ENCODE data around the gene TNFAIP2.
"Not testable (repeated sequence)": the region's sequence is repeated elsewhere in the genome, so short reads cannot be mapped to it uniquely, and the experiment has no call there.

TNFAIP2 gene

GRCh38 chr14:103155416-103155815, 32.2 kb downstream of the TNFAIP2 start:
- DNase-seq (ENCODE audit: low read depth in 2 of 2): not testable (repeated sequence)

GRCh38 chr14:103155826-103156394, 32.6 kb downstream of the TNFAIP2 start:
- DNase-seq (ENCODE audit: low read depth in 2 of 2): no peak

GRCh38 chr14:103156651-103157378, 33.6 kb downstream of the TNFAIP2 start:
- no peak for DNase-seq (ENCODE audit: low read depth in 2 of 2)

GRCh38 chr14:103157969-103158368, 34.7 kb downstream of the TNFAIP2 start:
- DNase-seq (ENCODE audit: low read depth in 2 of 2): no peak

GRCh38 chr14:103158688-103159087, 35.4 kb downstream of the TNFAIP2 start:
- no peak for DNase-seq (ENCODE audit: low read depth in 2 of 2)

- DNase-seq (ENCODE audit: low read depth in 2 of 2): no peak
Observed at GRCh38 chr14:103160321-103161053, 37.2 kb downstream of the TNFAIP2 start.

GRCh38 chr14:103161054-103161397, 37.8 kb downstream of the TNFAIP2 start:
- no peak for DNase-seq (ENCODE audit: low read depth in 2 of 2)

- no peak for DNase-seq (ENCODE audit: low read depth in 2 of 2)
Observed at GRCh38 chr14:103163199-103163598, 39.9 kb downstream of the TNFAIP2 start.

GRCh38 chr14:103164006-103164405, 40.7 kb downstream of the TNFAIP2 start:
- no peak for DNase-seq (ENCODE audit: low read depth in 2 of 2)

- DNase-seq (ENCODE audit: low read depth in 2 of 2): no peak
Observed at GRCh38 chr14:103164779-103165178, 41.5 kb downstream of the TNFAIP2 start.

- DNase-seq (ENCODE audit: low read depth in 2 of 2): no peak
Observed at GRCh38 chr14:103165323-103165722, 42.1 kb downstream of the TNFAIP2 start.

- no peak for DNase-seq (ENCODE audit: low read depth in 2 of 2)
Observed at GRCh38 chr14:103169954-103170353, 46.7 kb downstream of the TNFAIP2 start.

GRCh38 chr14:103171206-103171605, 47.9 kb downstream of the TNFAIP2 start:
- DNase-seq (ENCODE audit: low read depth in 2 of 2): not testable (repeated sequence)

GRCh38 chr14:103172921-103173320, 49.7 kb downstream of the TNFAIP2 start:
- no peak for DNase-seq (ENCODE audit: low read depth in 2 of 2)

GRCh38 chr14:103173887-103174286, 50.6 kb downstream of the TNFAIP2 start:
- not testable (repeated sequence) for DNase-seq (ENCODE audit: low read depth in 2 of 2)

GRCh38 chr14:103176176-103176575, 52.9 kb downstream of the TNFAIP2 start:
- DNase-seq (ENCODE audit: low read depth in 2 of 2): not testable (repeated sequence)

- no peak for DNase-seq (ENCODE audit: low read depth in 2 of 2)
Observed at GRCh38 chr14:103177376-103177775, 54.1 kb downstream of the TNFAIP2 start.

GRCh38 chr14:103178521-103178920, 55.3 kb downstream of the TNFAIP2 start:
- no peak for DNase-seq (ENCODE audit: low read depth in 2 of 2)

- no peak for DNase-seq (ENCODE audit: low read depth in 2 of 2)
Observed at GRCh38 chr14:103179094-103179493, 55.8 kb downstream of the TNFAIP2 start.

- no peak for DNase-seq (ENCODE audit: low read depth in 2 of 2)
Observed at GRCh38 chr14:103180331-103180730, 57.1 kb downstream of the TNFAIP2 start.

GRCh38 chr14:103184046-103184445, 60.8 kb downstream of the TNFAIP2 start:
- DNase-seq (ENCODE audit: low read depth in 2 of 2): no peak

GRCh38 chr14:103185051-103186029, 62.1 kb downstream of the TNFAIP2 start:
- no peak for DNase-seq (ENCODE audit: low read depth in 2 of 2)
